Effector memory CD4-positive, alpha-beta T cell (primary cell): ENCODE data around the gene BLCAP.
"Not testable (repeated sequence)": the region's sequence is repeated elsewhere in the genome, so short reads cannot be mapped to it uniquely, and the experiment has no call there.

Experiments used
- DNase-seq, 3 donors: peaks; one replicate each; pipeline ENCODE4 v3.0.0-alpha.2; 2020
- H3K27ac ChIP-seq: 2 replicates; pipeline ENCODE4 v1.7.0; 2013; ENCODE audit warnings: mild to moderate bottlenecking, low read length, moderate library complexity; ENCODE audit not compliant: insufficient read depth, poor library complexity, severe bottlenecking
- H3K27me3 ChIP-seq: replicated peaks from 2 replicates; pipeline ENCODE4 v1.7.0; 2013; ENCODE audit warnings: mild to moderate bottlenecking, low read length; ENCODE audit not compliant: insufficient read depth, control insufficient read depth, poor library complexity, severe bottlenecking
- H3K36me3 ChIP-seq: 2 replicates; pipeline ENCODE4 v1.7.0; 2013; ENCODE audit warnings: mild to moderate bottlenecking, low read length, moderate library complexity; ENCODE audit not compliant: control insufficient read depth, insufficient read depth
- H3K4me1 ChIP-seq: 2 replicates; pipeline ENCODE4 v1.7.0; 2013; ENCODE audit warnings: low read length, mild to moderate bottlenecking; ENCODE audit not compliant: control insufficient read depth, insufficient read depth, poor library complexity, severe bottlenecking
- H3K4me3 ChIP-seq: 2 replicates; pipeline ENCODE4 v1.7.0; 2013; ENCODE audit warnings: low read length, low read depth, mild to moderate bottlenecking; ENCODE audit not compliant: insufficient read depth, poor library complexity, severe bottlenecking
- H3K9me3 ChIP-seq: 2 replicates; pipeline ENCODE4 v1.7.0; 2013; ENCODE audit warnings: mild to moderate bottlenecking, low read length, moderate library complexity; ENCODE audit not compliant: control insufficient read depth

Gene BLCAP

GRCh38 chr20:37542281-37542680, 14.6 kb upstream of the BLCAP start:
- H3K36me3 ChIP-seq: no peaks in the 10 kb centered on the region
- no peaks in the 10 kb centered on the region for H3K27me3 ChIP-seq
- H3K9me3 ChIP-seq: no peaks in the 10 kb centered on the region
- no peak for DNase-seq
- no peaks in the 10 kb centered on the region for H3K4me1 ChIP-seq
- H3K27ac ChIP-seq: no peak overlapping the region
- H3K4me3 ChIP-seq: no peak overlapping the region

GRCh38 chr20:37541326-37541725, 13.7 kb upstream of the BLCAP start:
- no peaks in the 10 kb centered on the region for H3K4me1 ChIP-seq
- DNase-seq: no peak
- no peaks in the 10 kb centered on the region for H3K27me3 ChIP-seq
- no peak overlapping the region for H3K4me3 ChIP-seq
- H3K27ac ChIP-seq: no peak overlapping the region
- no peaks in the 10 kb centered on the region for H3K9me3 ChIP-seq
- no peaks in the 10 kb centered on the region for H3K36me3 ChIP-seq

- not testable (repeated sequence) for DNase-seq
These were observed 13.2 kb upstream of the BLCAP start for GRCh38 chr20:37540838-37541237.

GRCh38 chr20:37540001-37540400, 12.3 kb upstream of the BLCAP start:
- no peak overlapping the region for H3K27ac ChIP-seq
- H3K36me3 ChIP-seq: no peaks in the 10 kb centered on the region
- no peak for DNase-seq
- H3K4me1 ChIP-seq: no peaks in the 10 kb centered on the region
- no peaks in the 10 kb centered on the region for H3K9me3 ChIP-seq
- no peak overlapping the region for H3K4me3 ChIP-seq
- H3K27me3 ChIP-seq: no peaks in the 10 kb centered on the region

More at GRCh38 chr20:37540838-37541237, 13.2 kb upstream of the BLCAP start:
- H3K27ac ChIP-seq, H3K4me1 ChIP-seq, H3K9me3 ChIP-seq, H3K4me3 ChIP-seq, H3K27me3 ChIP-seq, H3K36me3 ChIP-seq: not testable (repeated sequence)

GRCh38 chr20:37539424-37539823, 11.7 kb upstream of the BLCAP start:
- Histone ChIP-seq H3K9me3 (no peaks in the 10 kb centered on the region), H3K27me3 (no peaks in the 10 kb centered on the region), H3K27ac (no peak overlapping the region), H3K36me3 (no peaks in the 10 kb centered on the region), H3K4me1 (no peaks in the 10 kb centered on the region), H3K4me3 (no peak overlapping the region)
- no peak for DNase-seq

- Histone ChIP-seq H3K27me3 (no peaks in the 10 kb centered on the region), H3K4me1 (no peaks in the 10 kb centered on the region), H3K36me3 (no peaks in the 10 kb centered on the region), H3K4me3 (no peak overlapping the region), H3K9me3 (no peaks in the 10 kb centered on the region), H3K27ac (no peak overlapping the region)
- no peak for DNase-seq
These were observed 10.3 kb upstream of the BLCAP start for GRCh38 chr20:37538003-37538402.

GRCh38 chr20:37537505-37537904, 9.8 kb upstream of the BLCAP start:
- no peak for DNase-seq
- H3K9me3 ChIP-seq: no peaks in the 10 kb centered on the region
- H3K27ac ChIP-seq: no peak overlapping the region
- H3K27me3 ChIP-seq: no peaks in the 10 kb centered on the region
- H3K36me3 ChIP-seq: no peaks in the 10 kb centered on the region
- H3K4me3 ChIP-seq: no peak overlapping the region
- H3K4me1 ChIP-seq: no peaks in the 10 kb centered on the region

GRCh38 chr20:37535443-37536132, 7.9 kb upstream of the BLCAP start:
- H3K27me3 ChIP-seq: no peaks in the 10 kb centered on the region
- no peaks in the 10 kb centered on the region for H3K36me3 ChIP-seq
- no peaks in the 10 kb centered on the region for H3K9me3 ChIP-seq
- no peak overlapping the region for H3K27ac ChIP-seq
- no peak overlapping the region for H3K4me3 ChIP-seq
- DNase-seq: no peak
- H3K4me1 ChIP-seq: no peaks in the 10 kb centered on the region

GRCh38 chr20:37534401-37535157, 6.9 kb upstream of the BLCAP start:
- Histone ChIP-seq H3K36me3 (no peaks in the 10 kb centered on the region), H3K27me3 (no peaks in the 10 kb centered on the region), H3K4me1 (no peaks in the 10 kb centered on the region), H3K27ac (no peak overlapping the region), H3K4me3 (no peak overlapping the region), H3K9me3 (no peaks in the 10 kb centered on the region)
- peak in 2 of 3 donors; percentile 8 to 40 for DNase-seq

GRCh38 chr20:37533154-37533715, 5.6 kb upstream of the BLCAP start:
- H3K27me3 ChIP-seq: no peaks in the 10 kb centered on the region
- H3K4me1 ChIP-seq: peaks cover 3% of the 10 kb centered on the region
- no peaks in the 10 kb centered on the region for H3K9me3 ChIP-seq
- no peaks in the 10 kb centered on the region for H3K36me3 ChIP-seq
- no peak for DNase-seq
- H3K27ac ChIP-seq: no peak overlapping the region
- no peak overlapping the region for H3K4me3 ChIP-seq
